Endodermal cell (in vitro differentiated cells): ENCODE results near the gene HNF1B. TPM values are rescaled to one million over a fixed set of nuclear protein-coding genes. Genes with fewer than 3 reads are reported as not detected.

Experiments used
- DNase-seq: peaks from one replicate; pipeline ENCODE4 v3.0.0-alpha.2; 2017
- H3K27ac ChIP-seq: 2 replicates; pipeline ENCODE4 v1.5.1; 2013; ENCODE audit warnings: mild to moderate bottlenecking, low read depth, low read length, moderate library complexity
- H3K27me3 ChIP-seq: 2 replicates; pipeline ENCODE4 v1.6.1; 2013; ENCODE audit warnings: mild to moderate bottlenecking, low read length, moderate library complexity; ENCODE audit not compliant: insufficient read depth, control insufficient read depth, poor library complexity, severe bottlenecking
- H3K36me3 ChIP-seq: 2 replicates; pipeline ENCODE4 v1.7.0; 2013; ENCODE audit warnings: mild to moderate bottlenecking, low read length, moderate library complexity; ENCODE audit not compliant: control insufficient read depth, insufficient read depth
- H3K4me1 ChIP-seq: one replicate; pipeline ENCODE4 v1.7.0; 2013; ENCODE audit warnings: low read length; ENCODE audit not compliant: control insufficient read depth, insufficient read depth
- H3K4me3 ChIP-seq: 2 replicates; pipeline ENCODE4 v1.5.1; 2013; ENCODE audit warnings: mild to moderate bottlenecking, low read length, moderate library complexity
- H3K9ac ChIP-seq: 2 replicates; pipeline ENCODE4 v1.6.1; 2013; ENCODE audit warnings: mild to moderate bottlenecking, low read length, moderate library complexity; ENCODE audit not compliant: poor library complexity, severe bottlenecking; ENCODE audit errors: extremely low read depth
- H3K9me3 ChIP-seq: 2 replicates; pipeline ENCODE4 v1.6.1; 2013; ENCODE audit warnings: mild to moderate bottlenecking, low read length, moderate library complexity; ENCODE audit not compliant: control insufficient read depth
- H3K27ac Mint-ChIP-seq: 2 replicates; pipeline ENCODE4 v1.8.0; 2020; ENCODE audit warnings: mixed read lengths
- H3K27me3 Mint-ChIP-seq: 2 replicates; pipeline ENCODE4 v1.8.0; 2021; ENCODE audit warnings: mild to moderate bottlenecking, mixed read lengths; ENCODE audit not compliant: insufficient read depth
- H3K36me3 Mint-ChIP-seq: 2 replicates; pipeline ENCODE4 v1.8.0; 2020; ENCODE audit warnings: low read depth, mixed read lengths
- H3K4me1 Mint-ChIP-seq: 2 replicates; pipeline ENCODE4 v1.8.0; 2020; ENCODE audit warnings: mixed read lengths
- H3K4me3 Mint-ChIP-seq: 2 replicates; pipeline ENCODE4 v1.8.0; 2020; ENCODE audit warnings: mild to moderate bottlenecking, moderate library complexity, mixed read lengths
- H3K9me3 Mint-ChIP-seq: 2 replicates; pipeline ENCODE4 v1.8.0; 2020; ENCODE audit warnings: mild to moderate bottlenecking, mixed read lengths
- CTCF ChIP-seq: fragments of 200-600 bp; sonication (generic); conservative IDR thresholded peaks from 2 replicates; pipeline ENCODE4 v1.5.0; 2021; ENCODE audit warnings: antibody characterized with exemption, mild to moderate bottlenecking
- WGBS, 2 experiments: methylation state at CpG; one replicate each; pipeline versions ENCODE4 v1.1.5 to v1.1.7; 2013; ENCODE audit warnings: missing lambda C conversion rate in 2 of 2, mixed read lengths in 1 of 2; ENCODE audit not compliant: insufficient coverage in 1 of 2, insufficient read length in 1 of 2; 5-methylcytosine and 5-hydroxymethylcytosine counted together
- total RNA-seq, 2 donors: library from RNA; stranded (reverse); fragmentation: NEBNext Ultra II Directional in 1 of 2; extraction: Animal tissue kit (Norgen Biotek cat#: 25700) in 1 of 2; gene quantifications; 2 replicates in 1 of 2; 3 replicates in 1 of 2; pipeline ENCODE4 v1.2.1, GENCODE V29; 2021

Gene HNF1B
- total RNA-seq, 2 donors from 2014 or later: 39.7 to 42.7 TPM

GRCh38 chr17:37762666-37763065 lies 17.8 kb upstream of the HNF1B start:
- WGBS, 2 experiments: 77 to 82% methylated on average over 6 of the region's 7 CpGs
- Histone ChIP-seq H3K9me3 (peaks cover 8% of the 10 kb centered on the region), H3K4me1 (no peaks in the 10 kb centered on the region), H3K27me3 (no peaks in the 10 kb centered on the region), H3K9ac (no peak overlapping the region), H3K36me3 (no peaks in the 10 kb centered on the region), H3K4me3 (no peak overlapping the region), H3K27ac (no peak overlapping the region)
- peaks cover 14% of the 10 kb centered on the region for H3K4me1 Mint-ChIP-seq
- no peak for TF ChIP-seq CTCF
- peaks cover 16% of the 10 kb centered on the region for H3K27me3 Mint-ChIP-seq
- H3K27ac Mint-ChIP-seq: no peak overlapping the region
- H3K4me3 Mint-ChIP-seq: no peak overlapping the region
- no peak for DNase-seq
- peaks cover 10% of the 10 kb centered on the region for H3K9me3 Mint-ChIP-seq
- peaks cover 2% of the 10 kb centered on the region for H3K36me3 Mint-ChIP-seq

GRCh38 chr17:37761961-37762360 lies 17.1 kb upstream of the HNF1B start:
- no peak overlapping the region for H3K9ac ChIP-seq

GRCh38 chr17:37761059-37761458 lies 16.2 kb upstream of the HNF1B start:
- H3K4me1 Mint-ChIP-seq: peaks cover 14% of the 10 kb centered on the region
- H3K27me3 Mint-ChIP-seq: peaks cover 13% of the 10 kb centered on the region
- no peak for TF ChIP-seq CTCF

More at GRCh38 chr17:37761961-37762360, 17.1 kb upstream of the HNF1B start:
- H3K4me3 Mint-ChIP-seq: no peak overlapping the region
- H3K9me3 Mint-ChIP-seq: peaks cover 3% of the 10 kb centered on the region
- TF ChIP-seq CTCF: no peak
- no peaks in the 10 kb centered on the region for H3K27me3 ChIP-seq
- peaks cover 13% of the 10 kb centered on the region for H3K27me3 Mint-ChIP-seq
- H3K27ac Mint-ChIP-seq: no peak overlapping the region
- no peaks in the 10 kb centered on the region for H3K36me3 Mint-ChIP-seq
- H3K4me1 Mint-ChIP-seq: peaks cover 14% of the 10 kb centered on the region
- H3K4me1 ChIP-seq: no peaks in the 10 kb centered on the region
- H3K36me3 ChIP-seq: no peaks in the 10 kb centered on the region
- 99 to 100% methylated on average over 1 to 3 of the region's 4 CpGs for WGBS, 2 experiments
- peaks cover 1% of the 10 kb centered on the region for H3K9me3 ChIP-seq
- no peak overlapping the region for H3K4me3 ChIP-seq
- no peak overlapping the region for H3K27ac ChIP-seq
- no peak for DNase-seq

More at GRCh38 chr17:37761059-37761458, 16.2 kb upstream of the HNF1B start:
- no peak overlapping the region for H3K4me3 Mint-ChIP-seq
- H3K4me1 ChIP-seq: no peaks in the 10 kb centered on the region
- WGBS, 2 experiments: 93 to 100% methylated on average over 3 to 6 of the region's 7 CpGs
- no peaks in the 10 kb centered on the region for H3K9me3 ChIP-seq
- H3K4me3 ChIP-seq: no peak overlapping the region
- no peak overlapping the region for H3K27ac Mint-ChIP-seq
- H3K27ac ChIP-seq: no peak overlapping the region
- H3K27me3 ChIP-seq: no peaks in the 10 kb centered on the region
- DNase-seq: no peak
- H3K9me3 Mint-ChIP-seq: no peaks in the 10 kb centered on the region
- H3K9ac ChIP-seq: no peak overlapping the region
- no peaks in the 10 kb centered on the region for H3K36me3 ChIP-seq
- H3K36me3 Mint-ChIP-seq: no peaks in the 10 kb centered on the region
